ENCODE data around the gene OR14I1.

OR14I1 gene

DNA sequence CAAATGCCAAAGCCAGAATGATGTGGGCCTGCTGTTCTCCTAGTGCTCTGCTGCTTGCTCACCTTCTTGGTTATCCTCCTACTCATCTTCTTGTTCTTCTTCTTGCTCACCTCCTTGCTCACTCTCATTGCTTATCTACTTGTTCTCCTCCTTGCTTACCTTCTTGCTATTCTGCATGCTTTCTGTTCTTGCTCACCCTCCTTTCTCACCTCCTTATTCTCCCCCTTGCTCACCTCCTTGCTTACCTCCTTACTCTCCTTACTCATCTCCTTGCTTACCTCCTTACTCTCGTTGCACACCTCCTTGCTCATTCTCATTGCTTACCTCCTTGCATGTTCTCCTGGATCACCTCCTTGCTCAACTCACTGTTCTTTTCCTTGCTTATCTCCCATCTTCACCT is at the start of gene OR14I1:
OR14I1 (minus strand) TSS at position 53 of the 400 bp plus-strand sequence.
- DNase-seq, result no peak

GRCh38 chr1:248751635-248752034 is 49.1 kb upstream of the OR14I1 start:
- no peak for DNase-seq

GRCh38 chr1:248751142-248751541 is 48.6 kb upstream of the OR14I1 start:
- DNase-seq, result no peak

DNA sequence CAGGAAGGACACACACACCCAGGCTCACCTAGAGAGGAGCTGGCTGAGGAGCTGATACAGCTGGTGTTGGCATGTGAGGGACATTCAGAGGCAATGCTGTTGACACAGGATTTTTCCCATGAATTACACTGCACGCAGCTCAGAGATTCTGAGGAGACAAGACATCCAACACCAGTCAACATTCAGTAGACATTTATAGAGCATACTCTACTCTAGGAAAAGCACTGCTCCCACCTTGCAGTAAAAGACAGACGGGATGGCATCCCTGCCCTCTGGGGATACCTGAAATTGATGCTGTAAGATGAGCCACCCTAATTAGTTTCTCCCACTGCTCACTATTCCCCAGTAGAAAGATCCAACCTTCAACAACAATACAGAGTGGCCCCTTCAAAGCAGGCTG is 47.9 kb upstream of the OR14I1 start:
- DNase-seq, result no peak

DNA sequence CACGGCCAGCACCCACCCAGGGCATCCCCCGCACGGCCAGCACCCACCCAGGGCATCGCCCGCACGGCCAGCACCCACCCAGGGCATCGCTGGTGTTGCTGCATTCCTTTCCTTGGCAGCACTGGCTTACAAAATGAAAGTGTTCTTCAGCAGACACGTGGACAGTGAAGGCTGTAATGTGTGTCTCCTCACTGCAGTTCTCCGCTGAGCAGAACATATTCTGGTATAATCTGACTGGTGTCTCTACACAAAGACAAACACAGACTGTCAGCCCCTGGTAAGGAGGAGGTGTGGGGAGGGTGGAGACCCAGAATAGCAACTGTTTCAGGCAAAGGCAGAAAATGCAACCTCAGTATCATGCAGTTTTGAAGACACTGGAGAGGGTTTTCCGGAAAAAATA is 45.6 kb upstream of the OR14I1 start:
- DNase-seq, result no peak

- no peak for DNase-seq
These were observed 38.3 kb upstream of the OR14I1 start for GRCh38 chr1:248740876-248741275.

DNA sequence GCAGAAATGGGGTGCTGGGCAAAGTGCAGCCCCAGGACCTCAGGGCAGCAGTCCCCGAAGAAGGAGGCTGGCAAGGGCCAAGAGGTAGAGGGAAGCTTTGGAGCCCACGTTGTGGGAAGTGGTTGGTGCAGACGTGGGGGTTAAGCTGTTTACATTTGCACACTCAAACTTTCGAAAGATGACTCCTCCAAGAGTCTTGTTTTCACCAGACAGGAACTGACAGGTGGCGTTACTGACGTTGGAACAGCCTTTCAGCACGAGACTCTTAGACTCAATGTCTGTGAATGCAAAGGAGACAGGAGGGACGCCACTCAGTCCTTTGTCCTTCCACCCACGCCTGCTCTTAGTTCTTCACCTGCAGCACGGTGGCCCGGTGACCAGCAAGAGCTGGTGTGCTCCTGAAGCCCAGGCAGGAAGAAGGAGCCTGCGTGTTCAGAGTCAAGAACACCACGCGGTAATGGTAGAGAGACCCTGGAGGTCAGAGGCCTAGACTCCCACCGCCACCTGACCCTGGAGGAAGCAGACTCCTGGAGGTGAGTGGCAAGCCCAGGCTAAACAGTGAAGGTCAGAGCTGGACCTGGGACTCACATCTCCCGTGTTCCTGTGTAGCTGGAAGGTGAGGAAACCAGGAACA is 37.1 kb upstream of the OR14I1 start:
- no peak for DNase-seq

GRCh38 chr1:248737457-248737856 is 34.9 kb upstream of the OR14I1 start:
- no peak for DNase-seq

DNA sequence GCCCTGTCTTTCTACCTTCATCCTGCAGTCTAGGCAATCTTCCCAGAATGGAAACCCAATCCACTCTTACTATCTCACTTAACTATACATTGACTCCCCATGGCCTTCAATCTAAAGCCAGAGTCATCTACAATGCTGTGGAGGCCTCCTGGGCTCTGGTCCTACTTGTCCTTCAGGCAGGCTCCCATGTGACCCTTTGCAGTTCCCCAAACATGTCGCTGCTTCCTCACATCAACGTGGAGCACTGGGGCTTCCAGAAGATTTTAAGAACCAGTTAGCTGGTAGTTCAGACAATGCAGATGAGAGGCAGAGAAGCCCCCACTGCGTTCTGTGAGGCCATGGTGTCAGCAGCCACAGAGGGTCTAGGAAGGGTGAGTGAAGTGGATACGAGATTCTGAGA is 34.4 kb upstream of the OR14I1 start:
- no peak for DNase-seq

GRCh38 chr1:248733566-248733965 is 31.0 kb upstream of the OR14I1 start:
- DNase-seq, result no peak

- no peak for DNase-seq
These were observed 28.2 kb upstream of the OR14I1 start for GRCh38 chr1:248730507-248731335.

GRCh38 chr1:248714248-248714647 is 11.7 kb upstream of the OR14I1 start:
- no peak for DNase-seq

GRCh38 chr1:248710305-248710900 is 7.8 kb upstream of the OR14I1 start:
- DNase-seq, result no peak

GRCh38 chr1:248704606-248705005 is 2.0 kb upstream of the OR14I1 start:
- DNase-seq, result no peak

GRCh38 chr1:248703674-248704073 is 1.1 kb upstream of the OR14I1 start:
- DNase-seq, result no peak

DNA sequence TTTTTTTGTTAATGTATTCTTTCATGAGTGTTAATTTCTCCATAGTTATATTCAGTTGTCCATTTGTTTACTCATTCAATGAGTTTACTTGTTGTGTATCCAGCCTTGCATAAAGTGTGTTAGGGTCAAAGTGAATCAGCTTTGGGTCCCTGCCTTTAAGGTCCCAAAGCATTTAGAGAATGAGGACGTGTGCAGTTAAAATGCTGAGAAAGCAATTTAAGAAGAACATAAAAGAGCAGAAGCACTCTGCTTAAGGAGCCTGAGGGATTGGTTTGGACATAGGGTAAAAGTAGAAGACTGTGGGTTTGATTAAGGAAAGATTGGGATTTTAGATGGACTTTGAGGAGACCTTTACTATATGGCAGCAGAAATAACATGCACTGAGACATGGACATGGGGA is 3.5 kb downstream of the OR14I1 start:
- DNase-seq, result no peak

- DNase-seq, result no peak
These were observed 4.7 kb downstream of the OR14I1 start for GRCh38 chr1:248697907-248698306.

DNA sequence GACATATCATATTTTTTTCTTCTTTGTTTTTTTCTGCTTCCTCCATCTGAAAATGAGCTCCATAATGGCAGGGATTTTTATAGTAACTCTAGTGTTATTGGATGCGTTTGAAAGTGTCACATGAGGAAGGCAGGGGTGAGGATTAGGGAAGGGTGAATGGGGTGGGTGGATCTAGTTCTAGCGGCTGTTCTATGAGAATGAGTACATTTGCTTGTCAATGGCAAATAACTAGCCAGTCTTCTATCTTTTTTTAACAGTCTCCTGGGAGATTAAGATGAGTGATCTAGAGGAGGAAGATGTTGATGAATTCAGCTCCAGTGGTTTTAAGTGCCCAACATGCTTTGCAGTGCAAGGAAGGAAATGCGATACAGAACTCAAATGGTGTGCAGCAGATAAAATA is 5.8 kb downstream of the OR14I1 start:
- DNase-seq, result no peak

GRCh38 chr1:248696261-248696660 is 6.3 kb downstream of the OR14I1 start:
- peak; percentile 16 for DNase-seq

- DNase-seq, result no peak
These were observed 7.0 kb downstream of the OR14I1 start for GRCh38 chr1:248695451-248696132.

DNA sequence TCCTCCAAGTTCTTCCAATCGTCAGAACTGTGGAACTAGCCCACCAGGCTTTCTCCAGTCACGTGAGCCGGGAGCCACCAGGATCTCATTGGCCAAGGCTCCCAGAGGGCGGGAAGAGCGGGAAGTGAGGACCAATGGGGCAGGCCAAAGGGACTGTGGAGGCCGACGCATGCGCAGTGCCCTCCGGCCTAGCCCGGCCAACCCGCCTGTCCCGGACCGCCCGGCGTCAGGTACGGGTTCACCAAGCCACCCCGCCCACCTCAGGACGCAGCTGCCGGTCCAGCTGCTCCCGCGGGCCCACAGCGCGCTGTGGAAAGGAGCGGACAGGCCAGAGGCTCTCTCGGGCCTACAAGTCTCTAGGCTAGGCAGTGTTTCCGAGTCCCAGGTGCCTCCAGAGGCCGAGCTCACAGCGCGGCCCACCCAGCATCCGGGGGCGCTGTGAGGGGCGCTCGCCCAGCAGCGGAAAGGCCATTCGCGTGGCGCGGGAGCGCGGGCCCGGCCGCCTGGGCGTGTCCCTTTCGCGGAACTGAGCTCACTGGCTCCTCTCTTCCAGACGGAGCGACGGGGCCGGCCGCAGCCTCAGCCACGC is 10.9 kb downstream of the OR14I1 start:
- no peak for DNase-seq

- no peak for DNase-seq
These were observed 13.9 kb downstream of the OR14I1 start for GRCh38 chr1:248688527-248689298.
